Activated gamma-delta T cell treated with Interleukin-2 at 50 U/mL for 16 hours (primary cell): ENCODE results near the gene MRO.
"Not testable (repeated sequence)": the region's sequence is repeated elsewhere in the genome, so short reads cannot be mapped to it uniquely, and the experiment has no call there.

Experiments
- DNase-seq: peaks from one replicate; pipeline ENCODE4 v3.0.0-alpha.2; 2020

MRO gene

GRCh38 chr18:50790948-50791347 is 28.9 kb downstream of the MRO start:
- no peak for DNase-seq

- DNase-seq: no peak
These were observed 29.6 kb downstream of the MRO start for GRCh38 chr18:50790241-50790640.

DNA sequence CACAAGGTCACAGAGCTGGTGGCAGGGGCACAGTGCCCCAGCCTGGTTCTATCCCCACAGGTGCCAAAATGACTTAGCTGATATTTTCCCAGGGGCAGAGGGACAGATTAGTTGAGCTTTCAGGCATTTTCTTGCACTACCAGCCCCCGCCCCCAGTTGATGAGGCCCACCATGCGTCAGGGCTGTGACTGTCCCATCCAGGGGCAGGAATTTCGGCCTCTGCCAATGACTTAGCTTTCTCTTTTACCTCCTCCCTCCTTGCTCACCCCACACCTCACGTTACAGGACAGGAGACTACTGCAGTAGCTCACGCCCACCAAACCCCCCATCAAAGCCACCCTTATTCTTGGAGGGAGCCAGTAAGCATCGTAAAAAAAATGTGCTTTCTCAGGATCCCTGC is 31.5 kb downstream of the MRO start:
- DNase-seq: no peak

- DNase-seq: no peak
These were observed 33.0 kb downstream of the MRO start for GRCh38 chr18:50786864-50787263.

GRCh38 chr18:50783553-50783952 is 36.3 kb downstream of the MRO start:
- no peak for DNase-seq

- DNase-seq: not testable (repeated sequence)
These were observed 40.8 kb downstream of the MRO start for GRCh38 chr18:50779021-50779420.

GRCh38 chr18:50776383-50776782 is 43.4 kb downstream of the MRO start:
- no peak for DNase-seq

DNA sequence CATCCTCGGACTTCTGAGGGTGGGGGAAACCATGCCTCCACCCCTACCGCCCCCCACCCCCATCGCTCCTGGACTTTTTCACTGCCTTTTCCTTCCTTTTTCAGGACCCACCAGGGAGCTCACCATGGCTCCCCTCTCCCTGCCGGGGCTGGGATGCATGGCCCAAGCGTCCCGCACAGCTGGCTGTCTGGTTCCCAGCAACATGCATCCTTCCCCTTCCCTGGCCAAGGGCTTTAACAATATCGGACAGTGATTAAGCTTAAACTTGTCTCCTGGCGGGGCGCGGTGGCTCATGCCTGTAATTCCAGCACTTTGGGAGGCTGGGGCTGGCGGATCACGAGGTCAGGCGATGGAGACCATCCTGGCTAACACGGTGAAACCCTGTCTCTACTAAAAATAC is 44.1 kb downstream of the MRO start:
- no peak for DNase-seq

GRCh38 chr18:50775207-50775606 is 44.6 kb downstream of the MRO start:
- DNase-seq: no peak

DNA sequence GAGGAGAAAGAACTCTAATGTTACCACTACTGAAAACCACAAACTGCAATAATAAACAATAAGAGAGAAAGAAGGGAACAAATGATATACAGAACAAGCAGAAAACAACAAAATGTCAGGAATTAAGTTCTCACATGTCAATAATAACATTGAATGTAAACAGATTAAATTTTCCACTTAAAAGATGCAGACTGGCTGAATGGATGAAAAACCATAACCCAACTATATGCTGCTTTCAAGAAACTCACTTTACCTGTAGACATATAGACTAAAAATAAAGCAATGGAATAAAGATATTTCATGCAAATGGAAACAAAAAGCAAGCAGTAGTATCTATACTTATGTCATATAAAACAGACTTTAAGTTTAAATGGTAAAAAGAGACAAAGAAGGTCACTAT is 50.4 kb downstream of the MRO start:
- no peak for DNase-seq

DNA sequence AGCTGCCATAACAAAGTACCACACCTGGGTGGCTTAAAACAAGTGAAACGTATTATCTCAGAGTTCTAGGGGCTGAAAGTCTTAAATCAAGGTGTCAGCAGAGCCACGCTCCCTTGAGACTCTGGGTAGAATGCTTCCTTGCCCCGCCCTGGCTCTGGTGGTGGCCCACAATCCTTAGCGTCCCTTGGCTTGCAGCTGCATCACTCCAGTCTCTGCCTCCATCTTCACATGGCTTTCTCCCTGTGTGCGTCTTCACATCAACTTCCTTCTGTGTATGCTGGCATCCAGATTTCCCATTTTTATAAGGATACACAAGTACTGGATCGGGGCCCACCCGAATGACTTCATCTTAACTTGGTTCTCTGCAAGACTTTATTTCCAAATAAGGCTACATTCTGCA is 62.5 kb downstream of the MRO start:
- no peak for DNase-seq

GRCh38 chr18:50754297-50754696 is 65.5 kb downstream of the MRO start:
- DNase-seq: no peak

GRCh38 chr18:50753311-50753710 is 66.5 kb downstream of the MRO start:
- DNase-seq: no peak

DNA sequence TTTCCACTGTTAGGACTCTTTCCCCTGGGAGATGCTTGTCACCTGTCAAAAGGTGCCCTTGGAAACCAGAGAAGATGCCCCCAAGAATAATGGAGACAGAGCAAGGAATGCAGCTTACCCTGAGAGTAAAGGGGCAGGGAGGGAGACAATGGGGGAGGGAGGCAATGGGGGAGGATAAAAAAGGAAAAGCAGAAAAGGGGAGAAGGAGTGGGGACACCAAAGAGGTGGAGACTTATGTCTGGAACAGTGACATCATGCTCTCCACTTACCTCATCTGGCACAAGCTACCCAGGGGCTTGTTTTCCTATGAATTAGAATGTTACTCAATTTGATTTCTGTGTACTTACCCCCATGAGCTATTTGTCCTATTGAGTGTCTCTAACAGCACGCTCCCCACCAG is 67.9 kb downstream of the MRO start:
- no peak for DNase-seq

- DNase-seq: no peak
These were observed 68.3 kb downstream of the MRO start for GRCh38 chr18:50751490-50751889.

- no peak for DNase-seq
These were observed 69.3 kb downstream of the MRO start for GRCh38 chr18:50750546-50750945.

DNA sequence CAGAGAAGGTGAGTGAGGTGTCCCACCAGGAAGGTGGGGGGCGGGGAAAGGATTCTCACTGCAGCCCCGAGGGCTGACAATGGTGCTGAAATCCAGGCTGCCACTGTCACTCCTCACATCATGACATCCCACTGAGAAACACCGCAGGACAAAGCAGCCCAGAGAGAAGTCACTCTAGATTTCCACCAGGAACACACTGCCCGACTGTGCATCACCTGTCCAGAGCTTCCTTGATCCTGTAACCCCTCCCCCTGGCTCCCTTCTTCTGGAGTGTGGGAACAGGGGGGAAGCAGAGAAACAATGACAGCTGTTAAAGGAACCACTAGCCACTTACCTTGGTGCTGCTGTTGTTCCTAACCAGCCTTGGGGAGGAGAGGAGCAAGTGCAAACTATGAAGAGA is 69.9 kb downstream of the MRO start:
- no peak for DNase-seq

GRCh38 chr18:50749421-50749820 is 70.4 kb downstream of the MRO start:
- no peak for DNase-seq

DNA sequence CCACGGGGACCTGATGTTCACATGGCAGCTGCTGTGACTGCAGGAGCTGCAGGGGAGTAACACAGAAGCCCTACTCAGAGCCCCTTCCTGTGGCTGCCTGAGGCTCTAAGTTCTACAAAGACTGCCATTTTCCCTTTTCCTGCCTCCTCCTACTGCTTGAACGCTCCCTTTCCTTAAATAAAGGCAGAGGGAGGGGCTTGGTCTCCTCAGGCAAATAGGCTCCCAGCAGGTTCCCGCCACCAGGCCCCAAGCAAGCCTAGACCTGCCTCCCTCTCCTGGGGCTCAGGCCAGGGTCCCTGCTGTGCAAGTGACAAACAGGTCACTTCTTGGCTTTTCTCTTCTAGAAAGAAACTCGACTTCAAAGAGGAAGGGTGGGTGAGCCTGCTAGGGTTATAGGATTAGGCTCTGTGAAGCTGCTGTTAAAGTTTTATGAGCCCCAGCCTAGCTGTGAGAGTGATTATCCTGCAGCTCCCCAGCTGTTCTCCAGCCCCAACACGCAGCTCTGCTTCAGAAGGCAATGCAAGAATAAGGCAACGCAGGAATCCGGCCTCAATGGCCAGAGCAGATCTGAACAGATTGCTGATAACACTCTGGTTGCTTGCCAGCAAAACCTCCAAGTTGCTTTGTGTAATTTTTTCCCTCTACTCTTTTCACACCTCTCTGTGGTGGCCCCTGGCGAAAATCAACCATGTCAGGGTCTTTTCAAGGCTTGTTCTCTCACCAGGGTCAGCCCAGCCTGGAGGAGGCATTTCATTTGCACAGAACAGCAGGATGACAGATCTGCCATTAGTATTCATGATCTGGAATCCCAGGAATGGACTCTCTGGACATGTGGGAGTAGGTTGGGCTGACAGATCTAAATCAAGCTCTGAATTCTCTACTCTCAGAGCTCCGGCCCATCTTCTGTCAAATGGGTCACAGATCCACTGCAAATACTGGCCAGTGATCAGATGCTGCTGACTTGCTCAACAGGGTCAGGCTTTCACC is 71.3 kb downstream of the MRO start:
- DNase-seq: no peak

GRCh38 chr18:50747849-50748242 is 72.0 kb downstream of the MRO start:
- no peak for DNase-seq

DNA sequence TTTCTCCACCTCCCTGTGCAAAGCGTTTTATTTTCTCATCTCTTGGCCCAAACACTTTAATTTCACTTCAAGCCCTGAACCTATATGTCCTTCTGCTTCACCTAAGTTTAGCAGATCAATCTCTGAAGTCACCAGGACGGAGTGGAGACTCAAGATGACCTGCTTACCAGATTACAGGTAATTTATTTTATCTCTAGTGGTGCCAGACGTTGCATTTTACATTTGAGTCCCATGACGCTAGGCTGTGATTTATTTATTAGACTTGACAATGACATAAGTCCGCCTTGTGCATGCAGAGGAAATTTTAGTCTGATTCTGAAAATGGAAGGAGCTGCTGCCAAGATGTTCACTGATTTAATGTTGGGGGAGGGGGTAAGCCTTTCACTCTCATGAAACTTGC is 73.9 kb downstream of the MRO start:
- no peak for DNase-seq
